ENCODE data around the gene FGF7.
"Not testable (repeated sequence)": the region's sequence is repeated elsewhere in the genome, so short reads cannot be mapped to it uniquely, and the experiment has no call there.

GRCh38 chr15:49402515-49403296 is 20.3 kb upstream of the FGF7 start:
- not testable (repeated sequence) for TF ChIP-seq POLR2A, CTCF (IDR thresholded peaks at IDR 0.05)
